Mucosa of rectum (tissue), 2 donors: Measurements from ENCODE around the gene LYRM9.
"Not testable (repeated sequence)": the region's sequence is repeated elsewhere in the genome, so short reads cannot be mapped to it uniquely, and the experiment has no call there.

Experiments used
- H3K27ac ChIP-seq, 2 donors: one replicate each; pipeline ENCODE4 v1.7.0; 2013; ENCODE audit warnings: inconsistent platforms in 2 of 2, low read depth in 2 of 2, low read length in 2 of 2
- H3K27me3 ChIP-seq, 2 donors: one replicate each; pipeline ENCODE4 v1.7.0; 2013; ENCODE audit warnings: low read length in 2 of 2; ENCODE audit not compliant: control insufficient read depth in 2 of 2, insufficient read depth in 2 of 2
- H3K36me3 ChIP-seq, 2 donors: one replicate each; pipeline ENCODE4 v1.7.0; 2013; ENCODE audit warnings: low read length in 2 of 2; ENCODE audit not compliant: control insufficient read depth in 2 of 2, insufficient read depth in 2 of 2
- H3K4me1 ChIP-seq, 2 donors: one replicate each; pipeline ENCODE4 v1.7.0; 2013; ENCODE audit warnings: low read length in 2 of 2, mild to moderate bottlenecking in 1 of 2; ENCODE audit not compliant: control insufficient read depth in 2 of 2, insufficient read depth in 2 of 2
- H3K4me3 ChIP-seq, 2 donors: one replicate each; pipeline ENCODE4 v1.7.0; 2013; ENCODE audit warnings: low read length in 2 of 2
- H3K9ac ChIP-seq, 2 donors: one replicate each; pipeline ENCODE4 v1.7.0; 2013; ENCODE audit warnings: low read length in 2 of 2, low read depth in 1 of 2, mild to moderate bottlenecking in 1 of 2
- H3K9me3 ChIP-seq, 2 donors: one replicate each; pipeline ENCODE4 v1.7.0; 2013; ENCODE audit warnings: low read length in 2 of 2; ENCODE audit not compliant: control insufficient read depth in 2 of 2
- donor health status: healthy.
- donor health status: Normal muscosa, but diverticular disease.

LYRM9 gene

DNA sequence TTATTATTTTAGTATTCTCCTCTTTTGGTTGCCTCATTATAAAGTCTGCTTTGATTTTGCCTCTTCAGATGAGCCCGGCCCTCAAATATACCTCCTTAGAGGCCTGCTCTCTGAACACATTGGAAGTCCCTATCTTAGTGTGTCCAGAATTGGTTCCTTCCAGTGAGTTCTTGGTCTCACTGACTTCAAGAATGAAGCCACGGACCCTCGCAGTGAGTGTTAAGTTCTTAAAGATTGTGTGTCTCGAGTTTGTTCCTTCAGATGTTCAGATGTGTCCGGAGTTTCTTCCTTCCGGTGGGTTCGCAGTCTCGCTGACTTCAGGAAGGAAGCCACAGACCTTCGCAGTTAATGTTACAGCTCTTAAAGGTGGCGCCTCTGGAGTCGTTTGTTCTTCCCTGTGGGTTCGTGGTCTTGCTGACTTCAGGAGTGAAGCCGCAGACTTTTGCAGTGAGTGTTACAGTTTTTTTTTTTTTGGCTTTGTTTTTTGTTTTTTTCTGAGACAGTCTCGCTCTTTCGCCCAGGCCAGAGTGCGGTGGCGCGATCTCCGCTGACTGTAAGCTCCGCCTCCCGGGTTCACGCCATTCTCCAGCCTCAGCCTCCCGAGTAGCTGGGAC lies 47.0 kb downstream of the LYRM9 start:
- Histone ChIP-seq H3K9ac (no peak overlapping the region), H3K27ac (no peak overlapping the region), H3K4me3 (no peak overlapping the region), H3K27me3 (no peaks in the 10 kb centered on the region), H3K9me3 (no peaks in the 10 kb centered on the region), H3K4me1 (peaks cover 2 to 9% of the 10 kb centered on the region in 2 donors), H3K36me3 (no peaks in the 10 kb centered on the region)

DNA sequence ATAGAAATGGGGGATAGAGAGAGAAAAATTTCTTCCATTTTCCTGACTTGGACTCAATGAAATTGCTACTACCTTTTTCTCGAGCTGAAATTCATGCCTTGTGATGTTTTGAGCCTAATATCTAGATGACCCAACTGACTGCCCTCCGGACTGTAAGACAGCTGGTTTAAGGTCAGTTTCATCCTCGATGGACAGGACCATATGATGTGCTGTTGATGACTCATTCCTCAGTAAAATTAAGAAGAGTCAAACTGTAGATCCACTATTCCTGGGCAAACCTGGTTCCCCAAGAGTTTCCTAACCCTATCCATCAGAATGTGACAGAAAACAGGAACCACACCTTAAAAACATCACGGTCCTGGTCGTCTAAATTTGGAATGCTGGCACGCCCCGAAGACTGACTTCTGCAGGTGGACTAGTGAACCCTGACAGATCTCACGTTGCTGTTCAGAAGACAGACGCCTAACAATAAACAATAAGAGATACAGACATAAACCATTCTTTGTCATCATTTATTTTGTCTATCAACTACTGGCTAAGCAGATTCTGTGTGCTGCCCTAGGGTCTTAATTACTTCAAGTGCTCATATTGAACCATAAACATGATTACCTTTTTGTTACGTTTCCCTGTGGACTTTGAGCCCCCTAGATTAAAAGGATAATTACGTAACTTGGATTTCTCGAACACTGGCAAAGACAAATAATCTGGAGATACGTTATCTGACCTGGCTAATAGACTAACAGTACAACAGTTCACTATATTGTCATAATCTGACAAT lies 47.7 kb downstream of the LYRM9 start:
- H3K9ac ChIP-seq: no peak overlapping the region
- no peak overlapping the region for H3K27ac ChIP-seq
- H3K9me3 ChIP-seq: no peaks in the 10 kb centered on the region
- no peaks in the 10 kb centered on the region for H3K27me3 ChIP-seq
- no peak overlapping the region for H3K4me3 ChIP-seq
- peaks cover 2 to 9% of the 10 kb centered on the region in 2 donors for H3K4me1 ChIP-seq
- no peaks in the 10 kb centered on the region for H3K36me3 ChIP-seq

DNA sequence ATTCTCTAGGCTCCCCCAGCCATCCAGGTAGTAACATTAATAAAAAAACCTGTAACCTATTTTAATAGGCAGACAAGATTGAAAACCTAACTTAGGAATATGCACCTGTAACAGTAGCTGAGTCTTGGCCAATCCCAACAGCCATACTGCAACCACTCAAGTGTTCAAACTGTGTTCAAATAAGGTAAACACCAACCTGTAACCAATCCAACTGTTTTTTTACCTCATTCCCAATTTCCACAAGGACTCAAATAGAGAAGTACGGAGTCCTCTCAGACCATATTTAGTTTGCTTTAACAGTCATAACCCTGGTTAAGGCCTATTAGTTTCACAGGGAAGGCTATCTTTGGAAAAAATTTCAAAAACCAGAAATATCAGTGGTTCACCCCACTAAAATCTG lies 52.5 kb downstream of the LYRM9 start:
- Histone ChIP-seq H3K4me1 (peaks cover 2 to 4% of the 10 kb centered on the region in 2 donors), H3K27me3 (no peaks in the 10 kb centered on the region), H3K9me3 (no peaks in the 10 kb centered on the region), H3K27ac (no peak overlapping the region), H3K4me3 (no peak overlapping the region), H3K9ac (no peak overlapping the region), H3K36me3 (no peaks in the 10 kb centered on the region)

DNA sequence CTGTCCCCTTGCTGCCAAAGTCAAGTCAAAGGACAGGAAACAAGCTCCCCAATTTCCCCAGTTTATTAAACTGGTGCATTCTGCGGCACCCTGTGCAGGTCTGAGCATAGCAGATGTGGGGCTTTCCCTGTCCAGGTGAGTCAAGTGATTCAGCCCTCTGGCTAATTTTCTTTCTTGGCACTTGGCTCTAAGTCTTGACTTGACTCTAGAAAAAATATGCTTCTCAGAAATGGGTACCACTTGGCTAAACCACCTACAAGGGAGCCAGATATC lies 52.8 kb downstream of the LYRM9 start:
- H3K27me3 ChIP-seq, H3K27ac ChIP-seq, H3K9ac ChIP-seq, H3K9me3 ChIP-seq, H3K4me1 ChIP-seq, H3K36me3 ChIP-seq, H3K4me3 ChIP-seq: not testable (repeated sequence)

DNA sequence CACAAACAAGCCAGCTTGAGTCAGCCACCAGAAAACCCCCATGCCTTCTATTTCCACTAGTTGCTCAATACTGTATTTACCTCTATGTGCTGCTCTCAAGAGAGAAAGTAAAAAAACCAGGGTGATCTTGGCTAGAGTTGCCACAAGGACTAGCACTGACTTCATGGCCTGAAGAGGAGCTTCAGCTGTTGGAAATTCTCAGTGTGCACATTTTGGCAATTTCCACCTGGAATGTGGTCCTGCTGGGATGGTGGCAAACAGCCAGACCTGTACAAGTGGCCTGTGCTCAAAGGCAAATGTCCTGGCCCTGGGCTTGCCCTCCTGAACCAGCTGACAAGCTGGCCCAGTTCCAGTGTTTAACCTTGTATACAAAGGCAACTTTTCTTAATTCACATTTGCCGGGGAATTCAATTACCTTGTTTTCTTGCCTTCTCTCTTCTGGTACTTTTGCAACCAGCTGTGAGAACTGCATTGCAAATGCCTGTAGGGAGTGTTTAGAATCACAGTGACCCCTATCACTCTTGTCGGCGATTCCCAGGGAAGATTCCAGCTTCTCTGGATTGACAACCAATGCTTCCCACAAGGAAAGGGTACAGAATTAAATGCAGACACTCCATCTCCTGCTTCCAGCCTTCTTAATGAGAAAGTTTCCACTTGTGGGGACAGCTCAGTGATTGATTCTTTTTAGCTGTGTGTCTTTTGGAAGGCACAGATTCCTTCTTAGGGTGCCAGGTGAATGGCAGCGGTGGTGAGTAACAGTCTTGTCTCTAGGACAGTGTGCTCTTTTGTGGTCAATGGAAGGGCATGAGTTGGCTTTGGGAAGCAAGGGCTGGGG lies 53.4 kb downstream of the LYRM9 start:
- H3K4me1 ChIP-seq, H3K9me3 ChIP-seq, H3K27me3 ChIP-seq, H3K9ac ChIP-seq, H3K36me3 ChIP-seq, H3K4me3 ChIP-seq, H3K27ac ChIP-seq: not testable (repeated sequence)

DNA sequence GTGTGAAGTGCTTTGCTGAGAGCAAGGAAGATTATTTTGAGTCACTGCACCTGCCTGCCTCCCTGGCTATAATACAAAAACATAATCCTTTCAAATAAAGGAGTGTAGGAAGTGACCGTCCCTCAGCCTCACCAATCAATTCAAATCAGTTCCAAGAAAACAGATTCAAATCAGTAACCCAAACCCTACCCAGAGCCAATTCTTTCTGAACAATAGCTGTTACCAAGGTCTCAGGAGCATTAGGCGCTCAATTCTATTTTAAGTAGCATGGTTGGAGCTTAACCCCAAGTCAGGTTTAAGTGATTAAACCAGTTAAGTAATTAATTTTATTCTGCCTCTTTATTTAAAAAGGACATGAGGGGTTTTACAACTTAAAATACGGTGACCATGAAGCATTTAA lies 54.6 kb downstream of the LYRM9 start:
- H3K4me3 ChIP-seq, H3K27me3 ChIP-seq, H3K36me3 ChIP-seq, H3K27ac ChIP-seq, H3K9ac ChIP-seq, H3K4me1 ChIP-seq, H3K9me3 ChIP-seq: not testable (repeated sequence)

DNA sequence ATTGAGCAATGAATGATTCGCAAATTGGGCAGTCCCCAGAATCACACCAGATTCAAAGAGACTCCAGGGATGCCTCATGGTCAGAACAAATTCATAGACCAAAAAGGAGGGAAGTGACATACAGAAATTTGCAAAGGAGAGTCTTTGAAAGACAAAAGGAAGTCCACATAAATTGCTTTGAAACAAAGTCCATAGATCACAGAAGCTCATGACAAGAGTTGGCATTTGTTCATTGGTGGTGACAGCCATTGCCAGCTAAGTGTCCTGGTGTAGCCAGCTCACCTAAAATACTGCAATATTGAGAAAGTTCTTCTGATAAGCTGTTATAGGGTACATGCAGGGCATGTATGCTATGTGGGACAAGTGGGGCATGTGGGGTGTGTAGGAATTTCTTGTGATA lies 55.4 kb downstream of the LYRM9 start:
- not testable (repeated sequence) for H3K9ac ChIP-seq, H3K4me3 ChIP-seq, H3K36me3 ChIP-seq, H3K4me1 ChIP-seq, H3K27ac ChIP-seq, H3K9me3 ChIP-seq, H3K27me3 ChIP-seq

DNA sequence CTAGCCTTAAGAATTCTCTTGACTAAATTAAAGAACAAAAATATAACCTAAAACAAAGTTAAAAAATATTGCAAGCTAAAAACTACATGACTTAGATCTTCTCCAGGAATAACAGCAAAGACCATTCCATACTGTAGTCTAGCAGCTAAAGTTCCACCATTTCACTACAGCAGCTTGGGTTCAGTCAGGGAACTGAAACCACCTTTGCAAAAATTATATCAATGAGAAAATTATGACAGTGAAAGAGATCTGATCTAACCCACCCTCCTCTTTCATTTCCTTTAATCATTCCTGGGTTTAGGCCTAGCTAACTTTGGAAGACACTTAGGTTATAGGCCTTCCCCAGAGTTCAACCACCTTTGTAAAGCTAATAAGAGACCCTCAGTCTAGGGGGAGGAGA lies 56.5 kb downstream of the LYRM9 start:
- Histone ChIP-seq H3K27ac (no peak overlapping the region), H3K9me3 (peaks cover 0 to 3% of the 10 kb centered on the region in 2 donors), H3K4me3 (no peak overlapping the region), H3K27me3 (no peaks in the 10 kb centered on the region), H3K36me3 (no peaks in the 10 kb centered on the region), H3K9ac (no peak overlapping the region), H3K4me1 (no peaks in the 10 kb centered on the region)

DNA sequence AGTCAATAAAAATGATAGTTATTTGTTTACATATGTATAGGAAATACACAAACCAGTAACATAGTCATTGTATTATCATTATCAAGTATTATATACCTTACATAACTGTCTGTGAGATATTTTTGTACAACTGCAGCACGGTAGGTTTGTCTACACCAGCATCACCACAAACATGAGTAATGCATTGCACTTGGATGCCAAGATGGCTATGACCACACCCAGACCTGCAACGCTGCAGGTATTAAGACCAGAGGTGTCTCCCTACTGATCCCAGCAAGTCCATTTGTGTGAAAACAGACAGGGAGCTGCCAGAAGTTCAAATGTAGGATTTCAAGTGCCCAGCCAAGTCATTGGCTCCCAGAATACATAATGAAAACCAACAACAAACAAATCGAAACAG lies 58.6 kb downstream of the LYRM9 start:
- Histone ChIP-seq H3K27ac (no peak overlapping the region), H3K4me1 (no peaks in the 10 kb centered on the region), H3K4me3 (no peak overlapping the region), H3K27me3 (no peaks in the 10 kb centered on the region), H3K36me3 (no peaks in the 10 kb centered on the region), H3K9me3 (peaks cover 0 to 3% of the 10 kb centered on the region in 2 donors), H3K9ac (no peak overlapping the region)

DNA sequence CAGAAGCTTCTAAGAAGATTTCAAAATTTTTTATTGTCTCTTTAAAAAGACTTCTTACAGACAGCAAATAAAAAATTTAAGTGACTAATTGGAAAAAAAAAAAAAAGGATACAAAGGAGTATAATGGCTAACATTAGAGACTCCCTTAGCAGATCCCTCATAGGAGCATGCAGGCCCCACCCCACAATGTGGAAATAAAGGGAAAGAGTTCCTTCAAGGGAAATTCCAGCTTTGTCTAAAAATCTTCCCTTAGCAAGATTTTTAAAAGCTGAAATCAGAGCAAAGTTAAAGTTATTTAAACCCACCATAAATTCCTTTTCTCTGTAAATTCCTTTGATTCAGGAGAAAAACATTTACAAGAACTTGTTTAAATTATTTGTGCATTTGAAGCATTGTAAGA lies 60.3 kb downstream of the LYRM9 start:
- no peaks in the 10 kb centered on the region for H3K27me3 ChIP-seq
- H3K36me3 ChIP-seq: no peaks in the 10 kb centered on the region
- H3K9me3 ChIP-seq: peaks cover 0 to 3% of the 10 kb centered on the region in 2 donors
- H3K4me3 ChIP-seq: no peak overlapping the region
- H3K27ac ChIP-seq: no peak overlapping the region
- H3K4me1 ChIP-seq: no peaks in the 10 kb centered on the region
- H3K9ac ChIP-seq: no peak overlapping the region
